C4-2B (cell line): ENCODE measurements around the gene RFNG.

ENCODE experiments used
- CTCF ChIP-seq: fragments of 450-650 bp; conservative IDR thresholded peaks from 2 replicates; pipeline ENCODE4 v1.5.1; 2017; ENCODE audit warnings: mild to moderate bottlenecking
- ZFX ChIP-seq: fragments of 450-650 bp; IDR thresholded peaks from 2 replicates; pipeline ENCODE4 v1.6.1; 2017

GRCh38 chr17:82088838-82089722 is 37.5 kb upstream of the RFNG start:
- no peak for TF ChIP-seq CTCF
- 0 out of 2 replicates have a peak, but pooled peaks have one; percentile 12 for TF ChIP-seq ZFX
